Measurements from ENCODE around the gene THY1.

DNA sequence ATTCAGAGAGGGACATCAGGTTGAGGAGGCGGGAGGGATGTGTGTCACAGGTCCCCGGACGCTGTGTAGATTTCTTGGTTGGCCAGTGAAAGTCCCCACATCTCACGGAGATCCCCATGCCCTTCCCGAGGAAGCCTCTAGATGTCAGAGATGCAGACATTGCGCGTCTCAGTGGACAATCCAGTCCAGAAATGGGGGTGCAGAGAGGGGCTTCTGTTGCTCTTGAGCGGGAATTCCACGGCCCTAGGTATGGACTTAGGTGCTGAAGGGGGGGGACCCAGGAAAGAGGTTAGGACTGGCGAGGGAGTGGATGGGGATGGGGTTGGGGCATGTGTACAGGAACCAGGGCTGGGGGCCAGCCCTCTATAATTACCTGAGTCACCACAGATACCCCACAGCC lies 7.0 kb downstream of the THY1 start:
- TF ChIP-seq, protein P1, sequence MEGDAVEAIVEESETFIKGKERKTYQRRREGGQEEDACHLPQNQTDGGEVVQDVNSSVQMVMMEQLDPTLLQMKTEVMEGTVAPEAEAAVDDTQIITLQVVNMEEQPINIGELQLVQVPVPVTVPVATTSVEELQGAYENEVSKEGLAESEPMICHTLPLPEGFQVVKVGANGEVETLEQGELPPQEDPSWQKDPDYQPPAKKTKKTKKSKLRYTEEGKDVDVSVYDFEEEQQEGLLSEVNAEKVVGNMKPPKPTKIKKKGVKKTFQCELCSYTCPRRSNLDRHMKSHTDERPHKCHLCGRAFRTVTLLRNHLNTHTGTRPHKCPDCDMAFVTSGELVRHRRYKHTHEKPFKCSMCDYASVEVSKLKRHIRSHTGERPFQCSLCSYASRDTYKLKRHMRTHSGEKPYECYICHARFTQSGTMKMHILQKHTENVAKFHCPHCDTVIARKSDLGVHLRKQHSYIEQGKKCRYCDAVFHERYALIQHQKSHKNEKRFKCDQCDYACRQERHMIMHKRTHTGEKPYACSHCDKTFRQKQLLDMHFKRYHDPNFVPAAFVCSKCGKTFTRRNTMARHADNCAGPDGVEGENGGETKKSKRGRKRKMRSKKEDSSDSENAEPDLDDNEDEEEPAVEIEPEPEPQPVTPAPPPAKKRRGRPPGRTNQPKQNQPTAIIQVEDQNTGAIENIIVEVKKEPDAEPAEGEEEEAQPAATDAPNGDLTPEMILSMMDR (IDR thresholded peaks at IDR 0.05): no peak
- no peak for TF ChIP-seq POLR2A (IDR thresholded peaks at IDR 0.05)

All from thyroid gland (tissue), 4 donors.